Measurements from ENCODE around the gene CLDND2. TPM values are rescaled to one million over a fixed set of nuclear protein-coding genes. Genes with fewer than 3 reads are reported as not detected.

CLDND2 gene
- total RNA-seq, 2 experiments from 2014 or later, result 1.9 TPM; not detected in 1

DNA sequence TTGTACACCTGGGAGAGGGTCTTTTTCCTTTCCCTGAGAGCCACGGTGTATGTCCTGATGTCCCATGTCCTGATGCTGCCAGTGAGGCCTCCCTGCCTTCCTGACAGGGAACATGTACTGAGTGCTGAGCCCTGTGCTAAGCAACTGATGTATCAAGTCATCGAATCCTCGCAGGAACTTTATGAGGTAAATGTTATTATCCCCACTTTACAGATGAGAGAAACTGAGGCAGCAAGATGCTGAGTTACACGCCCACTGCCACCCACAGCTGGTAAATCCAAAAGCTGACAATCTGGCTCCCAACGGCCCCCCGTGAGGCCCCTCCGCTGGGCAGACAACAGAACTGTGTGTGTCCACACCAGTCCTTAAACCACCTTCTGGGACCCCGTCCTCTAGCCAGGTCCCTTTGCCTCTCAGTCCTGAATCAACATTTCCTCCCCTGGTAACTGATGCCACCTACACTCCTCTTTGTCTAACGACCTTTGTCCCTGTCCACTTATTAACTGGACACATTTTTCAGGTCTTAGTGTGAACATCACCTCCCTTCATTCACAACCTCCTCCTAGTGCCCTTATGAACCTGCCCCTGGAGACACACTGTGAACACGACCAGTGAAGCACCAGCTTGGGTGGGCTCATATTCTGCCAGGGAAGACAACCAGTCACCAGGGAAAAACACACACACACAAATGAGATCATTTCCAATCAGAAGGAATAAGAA lies 21.4 kb downstream of the CLDND2 start:
- Histone ChIP-seq H3K4me1 (ENCODE audit: insufficient read depth, low read length, poor library complexity, severe bottlenecking) (no peaks in the 10 kb centered on the region), H3K4me2 (ENCODE audit: low read length) (no peak overlapping the region), H2AFZ (ENCODE audit: low read length) (no peak overlapping the region), H3K27ac (ENCODE audit: low read depth, low read length, poor library complexity, severe bottlenecking) (no peak overlapping the region), H4K20me1 (ENCODE audit: insufficient read depth, low read length) (no peaks in the 10 kb centered on the region), H3K9me3 (ENCODE audit: low read length) (no peaks in the 10 kb centered on the region), H3K9me2 (ENCODE audit: insufficient read depth, low read length) (no peaks in the 10 kb centered on the region), H3K4me3 (ENCODE audit: low read depth, low read length, poor library complexity, severe bottlenecking) (no peak overlapping the region), H3K36me3 (ENCODE audit: insufficient read depth, low read length) (no peaks in the 10 kb centered on the region), H3K79me2 (ENCODE audit: insufficient read depth, low read depth, low read length) (no peaks in the 10 kb centered on the region)
- ChIA-PET CTCF (ENCODE audit: unreplicated experiment) (no interaction called here), POLR2A (no interaction called here)
- BruUV-seq (replicated peaks), result no TSS peak
- no peak for TF ChIP-seq EZH2phosphoT487 (IDR thresholded peaks at IDR 0.05; ENCODE audit: borderline replicate concordance, low read depth, low read length)
- TF ChIP-seq, protein P1, sequence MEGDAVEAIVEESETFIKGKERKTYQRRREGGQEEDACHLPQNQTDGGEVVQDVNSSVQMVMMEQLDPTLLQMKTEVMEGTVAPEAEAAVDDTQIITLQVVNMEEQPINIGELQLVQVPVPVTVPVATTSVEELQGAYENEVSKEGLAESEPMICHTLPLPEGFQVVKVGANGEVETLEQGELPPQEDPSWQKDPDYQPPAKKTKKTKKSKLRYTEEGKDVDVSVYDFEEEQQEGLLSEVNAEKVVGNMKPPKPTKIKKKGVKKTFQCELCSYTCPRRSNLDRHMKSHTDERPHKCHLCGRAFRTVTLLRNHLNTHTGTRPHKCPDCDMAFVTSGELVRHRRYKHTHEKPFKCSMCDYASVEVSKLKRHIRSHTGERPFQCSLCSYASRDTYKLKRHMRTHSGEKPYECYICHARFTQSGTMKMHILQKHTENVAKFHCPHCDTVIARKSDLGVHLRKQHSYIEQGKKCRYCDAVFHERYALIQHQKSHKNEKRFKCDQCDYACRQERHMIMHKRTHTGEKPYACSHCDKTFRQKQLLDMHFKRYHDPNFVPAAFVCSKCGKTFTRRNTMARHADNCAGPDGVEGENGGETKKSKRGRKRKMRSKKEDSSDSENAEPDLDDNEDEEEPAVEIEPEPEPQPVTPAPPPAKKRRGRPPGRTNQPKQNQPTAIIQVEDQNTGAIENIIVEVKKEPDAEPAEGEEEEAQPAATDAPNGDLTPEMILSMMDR (conservative IDR thresholded peaks at IDR 0.05; ENCODE audit: low read length), result no peak
- no peak for DNase-seq (ENCODE audit: low spot score)
- intact Hi-C loops (cut with micrococcal nuclease; ENCODE audit: unreplicated experiment), result no loop called here

DNA sequence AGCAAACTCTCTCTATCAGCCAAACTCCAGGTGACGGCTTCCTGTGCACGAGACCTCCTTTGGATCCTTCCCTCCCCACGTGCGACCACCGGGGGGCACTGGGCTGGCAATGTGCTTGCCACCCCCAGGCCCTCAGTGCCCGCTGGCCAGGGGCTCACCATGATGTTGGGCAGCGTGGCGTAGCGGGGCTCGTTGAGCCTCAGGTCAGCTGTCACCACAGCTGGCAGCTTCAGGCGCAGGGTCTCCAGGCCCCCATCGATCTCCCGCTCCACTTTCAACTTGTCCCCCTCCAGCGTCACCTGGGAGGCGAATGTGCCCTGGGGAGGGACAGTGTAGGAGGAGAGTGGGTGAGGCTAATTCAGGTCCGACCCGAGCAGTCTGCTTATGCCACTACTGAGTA lies 22.1 kb downstream of the CLDND2 start:
- H3K79me2 ChIP-seq (ENCODE audit: insufficient read depth, low read depth, low read length), result no peaks in the 10 kb centered on the region
- TF ChIP-seq, protein P1 (conservative IDR thresholded peaks at IDR 0.05; ENCODE audit: low read length), result peak; percentile 44; the same call in 1 of the 2 replicates
- no peak for TF ChIP-seq EZH2phosphoT487 (IDR thresholded peaks at IDR 0.05; ENCODE audit: borderline replicate concordance, low read depth, low read length)
- no peak for DNase-seq (ENCODE audit: low spot score)
- ChIA-PET POLR2A (no interaction called here), CTCF (ENCODE audit: unreplicated experiment) (no interaction called here)
- H3K27ac ChIP-seq (ENCODE audit: low read depth, low read length, poor library complexity, severe bottlenecking), result no peak overlapping the region
- no peak overlapping the region for H3K4me3 ChIP-seq (ENCODE audit: low read depth, low read length, poor library complexity, severe bottlenecking)
- no peaks in the 10 kb centered on the region for H3K36me3 ChIP-seq (ENCODE audit: insufficient read depth, low read length)
- H3K9me3 ChIP-seq (ENCODE audit: low read length), result no peaks in the 10 kb centered on the region
- H4K20me1 ChIP-seq (ENCODE audit: insufficient read depth, low read length), result no peaks in the 10 kb centered on the region
- H3K9me2 ChIP-seq (ENCODE audit: insufficient read depth, low read length), result no peaks in the 10 kb centered on the region
- no peaks in the 10 kb centered on the region for H3K4me1 ChIP-seq (ENCODE audit: insufficient read depth, low read length, poor library complexity, severe bottlenecking)
- no TSS peak for BruUV-seq (replicated peaks)
- no peak overlapping the region for H2AFZ ChIP-seq (ENCODE audit: low read length)
- intact Hi-C loops (cut with micrococcal nuclease; ENCODE audit: unreplicated experiment), result no loop called here
- H3K4me2 ChIP-seq (ENCODE audit: low read length), result no peak overlapping the region

GRCh38 chr19:51345076-51345620 lies 23.7 kb downstream of the CLDND2 start:
- Histone ChIP-seq H2AFZ (ENCODE audit: low read length) (no peak overlapping the region), H3K79me2 (ENCODE audit: insufficient read depth, low read depth, low read length) (no peaks in the 10 kb centered on the region), H3K4me1 (ENCODE audit: insufficient read depth, low read length, poor library complexity, severe bottlenecking) (no peaks in the 10 kb centered on the region), H3K27ac (ENCODE audit: low read depth, low read length, poor library complexity, severe bottlenecking) (no peak overlapping the region), H3K4me2 (ENCODE audit: low read length) (no peak overlapping the region), H4K20me1 (ENCODE audit: insufficient read depth, low read length) (no peaks in the 10 kb centered on the region), H3K36me3 (ENCODE audit: insufficient read depth, low read length) (no peaks in the 10 kb centered on the region), H3K4me3 (ENCODE audit: low read depth, low read length, poor library complexity, severe bottlenecking) (no peak overlapping the region), H3K9me2 (ENCODE audit: insufficient read depth, low read length) (no peaks in the 10 kb centered on the region), H3K9me3 (ENCODE audit: low read length) (no peaks in the 10 kb centered on the region)
- TF ChIP-seq EZH2phosphoT487 (IDR thresholded peaks at IDR 0.05; ENCODE audit: borderline replicate concordance, low read depth, low read length), result no peak
- TF ChIP-seq, protein P1 (conservative IDR thresholded peaks at IDR 0.05; ENCODE audit: low read length), result no peak
- ChIA-PET CTCF (ENCODE audit: unreplicated experiment) (no interaction called here), POLR2A (interaction anchor here (0.7 kb wide), 1 partner anchor 350 kb away, joined by 3 read pairs; no protein-coding TSS in a partner anchor)
- DNase-seq (ENCODE audit: low spot score), result no peak
- intact Hi-C loops (cut with micrococcal nuclease; ENCODE audit: unreplicated experiment), result no loop called here
- no TSS peak for BruUV-seq (replicated peaks)
